ENCODE measurements around the gene NCR2. TPM values are rescaled to one million over a fixed set of nuclear protein-coding genes. Genes with fewer than 3 reads are reported as not detected.

Gene NCR2
- total RNA-seq, 2 donors from 2014 or later, result 1.0 TPM; not detected in 1

DNA sequence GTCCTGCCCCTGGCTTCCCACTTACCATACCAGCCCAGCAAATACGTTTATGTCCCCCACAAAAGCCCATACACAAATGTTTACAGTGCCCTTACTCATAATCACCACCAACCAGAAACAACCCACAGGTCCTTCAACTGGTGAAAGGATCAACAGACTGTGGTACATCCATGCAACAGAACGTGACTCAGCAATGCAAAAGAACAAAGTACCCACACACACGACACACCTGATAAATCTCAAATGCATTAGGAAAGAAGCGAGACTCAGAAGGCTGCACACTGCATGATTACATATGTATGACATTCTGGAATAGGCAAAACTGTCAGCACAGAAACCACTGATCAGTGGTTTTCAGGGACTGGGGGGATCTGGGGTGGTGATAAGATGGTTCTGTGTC lies 20.5 kb downstream of the NCR2 start:
- Mint-ChIP-seq H3K36me3 (peaks cover 18% of the 10 kb centered on the region), H3K27ac (no peak overlapping the region), H3K27me3 (peaks cover 0 to 3% of the 10 kb centered on the region in 2 donors), H3K9me3 (peaks cover 13% of the 10 kb centered on the region), H3K4me1 (ENCODE audit: low read depth in 2 of 2) (peaks cover 0 to 3% of the 10 kb centered on the region in 2 donors), H3K4me3 (no peak overlapping the region)
- no peak for ATAC-seq
- no peak for DNase-seq (ENCODE audit: low spot score)

DNA sequence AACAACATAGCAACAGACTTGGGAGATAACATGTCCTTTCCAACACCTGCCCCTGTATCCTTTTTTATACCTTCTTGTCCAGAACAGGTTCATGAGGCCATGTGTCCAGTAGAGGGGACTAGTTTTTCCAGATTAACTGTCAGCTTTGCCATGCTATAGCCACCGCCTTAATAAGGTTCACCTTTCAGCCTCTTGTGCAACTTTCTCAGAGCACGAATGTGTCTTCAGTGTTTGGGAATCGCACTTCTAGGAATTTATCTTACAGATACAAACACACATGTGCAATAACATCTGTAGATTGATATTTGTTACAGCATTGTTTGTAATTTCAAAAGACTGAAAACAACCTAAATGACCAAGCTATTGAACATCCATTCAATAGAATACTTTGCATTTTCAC lies 21.4 kb downstream of the NCR2 start:
- no peak for ATAC-seq

DNA sequence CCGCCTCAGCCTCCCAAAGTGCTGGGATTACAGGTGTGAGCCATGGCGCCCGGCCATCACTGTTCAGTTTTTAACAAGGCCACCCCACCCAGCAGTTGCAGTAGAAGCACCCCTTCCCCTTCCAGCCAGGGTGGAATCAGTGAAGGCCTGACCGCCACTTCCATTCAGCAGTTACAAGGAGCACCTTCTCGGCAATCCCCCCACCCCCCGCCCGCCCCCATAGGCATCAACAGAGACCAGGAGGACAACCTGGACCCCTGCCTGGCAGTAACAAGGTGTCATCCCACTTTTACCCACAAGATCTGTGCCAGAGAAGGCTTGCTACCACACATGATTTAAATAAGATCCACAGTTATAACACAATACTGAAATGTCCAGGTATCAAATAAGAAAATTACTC lies 23.1 kb downstream of the NCR2 start:
- Mint-ChIP-seq H3K27ac (no peak overlapping the region), H3K27me3 (peaks cover 3 to 8% of the 10 kb centered on the region in 2 donors), H3K4me1 (ENCODE audit: low read depth in 2 of 2) (peaks cover 0 to 3% of the 10 kb centered on the region in 2 donors), H3K4me3 (no peak overlapping the region), H3K9me3 (peaks cover 15% of the 10 kb centered on the region), H3K36me3 (peaks cover 31% of the 10 kb centered on the region)
- no peak for ATAC-seq
- DNase-seq (ENCODE audit: low spot score), result no peak

More for the DNA sequence above, 21.4 kb downstream of the NCR2 start:
- H3K9me3 Mint-ChIP-seq, result peaks cover 15% of the 10 kb centered on the region
- H3K36me3 Mint-ChIP-seq, result peaks cover 27% of the 10 kb centered on the region
- H3K27ac Mint-ChIP-seq, result no peak overlapping the region
- H3K4me1 Mint-ChIP-seq (ENCODE audit: low read depth in 2 of 2), result peaks cover 0 to 3% of the 10 kb centered on the region in 2 donors
- peaks cover 3% of the 10 kb centered on the region in 2 donors for H3K27me3 Mint-ChIP-seq
- no peak for DNase-seq (ENCODE audit: low spot score)
- no peak overlapping the region for H3K4me3 Mint-ChIP-seq

DNA sequence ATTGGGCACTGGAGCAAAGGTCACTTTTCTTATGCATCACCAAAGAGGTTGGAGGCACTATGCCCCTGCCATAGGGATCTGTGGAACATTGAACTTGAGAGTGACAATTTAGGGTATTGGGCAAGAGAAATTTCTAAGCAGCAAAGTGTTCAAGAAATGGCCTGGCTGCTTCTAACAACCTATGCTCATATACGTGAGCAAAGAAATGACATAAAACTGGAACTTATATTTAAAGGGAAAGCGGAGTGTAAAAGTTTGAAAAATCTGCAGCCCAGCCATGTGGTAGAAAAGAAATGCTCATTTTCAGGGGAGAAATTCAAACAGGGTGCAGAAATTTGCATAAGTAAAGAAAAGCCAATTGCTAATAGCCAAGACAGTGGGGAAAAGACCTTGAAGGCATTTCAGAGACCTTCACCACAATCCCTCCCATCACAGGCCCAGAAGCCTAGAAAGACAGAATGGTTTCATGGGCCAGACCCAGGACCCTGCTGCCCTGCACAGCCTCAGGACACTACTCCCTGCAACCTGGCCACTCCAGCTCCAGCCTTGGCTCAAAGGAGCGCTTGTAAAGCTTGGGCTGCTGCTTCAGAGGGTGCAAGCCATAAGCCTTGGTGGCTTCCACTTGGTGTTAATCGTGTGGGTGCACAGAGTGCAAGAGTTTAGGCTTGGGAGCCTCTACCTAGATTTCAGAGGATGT lies 24.4 kb downstream of the NCR2 start:
- ATAC-seq (no peak), DNase-seq (ENCODE audit: low spot score) (no peak)
- Mint-ChIP-seq H3K9me3 (peaks cover 15% of the 10 kb centered on the region), H3K27ac (no peak overlapping the region), H3K4me1 (ENCODE audit: low read depth in 2 of 2) (peaks cover 0 to 3% of the 10 kb centered on the region in 2 donors), H3K36me3 (peaks cover 31% of the 10 kb centered on the region), H3K4me3 (no peak overlapping the region), H3K27me3 (peaks cover 6 to 15% of the 10 kb centered on the region in 2 donors)

DNA sequence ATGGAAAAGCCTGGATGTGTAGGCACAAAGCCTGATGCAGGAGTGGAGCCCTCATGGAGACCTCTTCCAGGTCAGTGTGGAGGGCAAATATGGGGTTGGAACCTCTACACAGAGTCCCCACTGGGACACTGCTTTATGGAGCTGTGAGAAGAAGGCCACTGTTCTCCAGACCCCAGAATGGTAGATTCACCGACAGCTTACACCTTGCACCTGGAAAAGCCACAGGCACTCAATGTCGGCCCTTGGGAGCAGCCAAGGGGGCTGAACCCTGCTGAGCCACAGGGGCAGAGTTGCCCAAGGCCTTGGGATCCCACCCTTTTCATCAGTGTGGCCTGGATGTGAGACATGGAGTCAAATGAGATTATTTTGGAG lies 24.9 kb downstream of the NCR2 start:
- DNase-seq (ENCODE audit: low spot score) (no peak), ATAC-seq (no peak)
- H3K27me3 Mint-ChIP-seq, result peaks cover 6 to 17% of the 10 kb centered on the region in 2 donors
- H3K27ac Mint-ChIP-seq, result no peak overlapping the region
- H3K9me3 Mint-ChIP-seq, result peaks cover 15% of the 10 kb centered on the region
- no peak overlapping the region for H3K4me3 Mint-ChIP-seq
- peaks cover 31% of the 10 kb centered on the region for H3K36me3 Mint-ChIP-seq
- H3K4me1 Mint-ChIP-seq (ENCODE audit: low read depth in 2 of 2), result peaks cover 0 to 3% of the 10 kb centered on the region in 2 donors

DNA sequence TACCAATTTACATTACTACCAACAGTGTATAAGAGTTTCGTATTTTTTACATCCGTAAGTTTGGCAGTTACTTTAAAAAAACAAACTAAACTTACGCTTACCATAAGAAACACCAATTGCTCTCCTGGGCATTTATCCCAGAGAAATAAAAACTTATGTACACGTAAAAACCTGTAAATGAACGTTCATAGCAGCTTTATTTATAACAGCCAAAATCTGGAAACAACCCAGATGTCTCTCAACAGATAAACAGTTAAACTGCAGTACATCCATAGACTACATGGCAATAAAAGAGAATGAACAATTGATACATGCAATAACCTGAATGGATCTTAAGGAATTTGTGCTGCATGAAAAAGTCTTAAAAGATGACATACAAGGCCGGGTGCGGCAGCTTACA lies 30.7 kb downstream of the NCR2 start:
- DNase-seq (ENCODE audit: low spot score), result no peak
- Mint-ChIP-seq H3K27ac (peak overlapping the region in 1 of 2 donors; percentile 30), H3K27me3 (peaks cover 24 to 41% of the 10 kb centered on the region in 2 donors), H3K4me3 (no peak overlapping the region), H3K36me3 (peaks cover 11% of the 10 kb centered on the region), H3K9me3 (peaks cover 2% of the 10 kb centered on the region), H3K4me1 (ENCODE audit: low read depth in 2 of 2) (peaks cover 6 to 10% of the 10 kb centered on the region in 2 donors)
- ATAC-seq, result no peak

DNA sequence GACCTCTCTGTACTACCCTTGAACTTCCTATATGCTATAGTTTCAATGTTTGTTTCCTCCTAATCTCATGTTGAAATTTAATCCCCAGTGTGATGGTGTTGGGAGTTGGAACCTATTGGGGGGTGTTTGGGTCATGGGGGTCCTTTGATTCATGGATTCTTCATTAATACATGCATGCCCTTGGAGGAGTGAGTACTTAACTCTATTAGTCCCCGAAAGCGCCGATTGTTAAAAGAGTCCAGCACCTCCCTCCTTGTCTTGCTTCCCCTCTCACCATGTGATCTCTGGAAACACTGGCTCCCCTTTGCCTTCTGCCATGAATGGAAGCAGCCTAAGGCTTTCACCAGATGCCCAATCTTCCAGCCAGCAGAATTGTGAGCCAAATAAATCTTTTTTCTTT lies 31.7 kb downstream of the NCR2 start:
- Mint-ChIP-seq H3K36me3 (peaks cover 2% of the 10 kb centered on the region), H3K4me1 (ENCODE audit: low read depth in 2 of 2) (peaks cover 14 to 18% of the 10 kb centered on the region in 2 donors), H3K4me3 (no peak overlapping the region), H3K27me3 (peaks cover 32 to 43% of the 10 kb centered on the region in 2 donors), H3K27ac (no peak overlapping the region), H3K9me3 (no peaks in the 10 kb centered on the region)
- no peak for DNase-seq (ENCODE audit: low spot score)
- ATAC-seq, result no peak

DNA sequence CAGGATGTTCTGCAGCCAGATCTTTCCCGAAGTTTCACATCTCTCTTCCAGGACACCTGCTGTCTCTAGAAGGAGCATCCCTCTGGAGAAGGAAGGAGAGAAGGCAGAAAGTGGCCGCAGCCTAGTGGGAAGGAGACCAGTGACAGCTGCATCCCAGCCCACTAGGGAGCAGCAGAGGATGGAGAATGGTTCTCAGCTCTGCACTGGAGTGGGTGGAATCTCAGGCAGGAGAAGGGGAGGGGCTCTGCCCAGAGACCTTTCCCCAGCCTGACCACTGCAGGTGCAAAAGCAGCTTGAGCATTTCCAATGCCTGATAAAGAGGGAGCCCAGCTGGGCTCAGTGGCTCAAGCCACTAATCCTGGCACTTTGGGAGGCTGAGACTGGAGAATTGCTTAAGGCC lies 32.3 kb downstream of the NCR2 start:
- no peak overlapping the region for H3K4me3 Mint-ChIP-seq
- no peak for DNase-seq (ENCODE audit: low spot score)
- H3K4me1 Mint-ChIP-seq (ENCODE audit: low read depth in 2 of 2), result peaks cover 20 to 24% of the 10 kb centered on the region in 2 donors
- peaks cover 38 to 48% of the 10 kb centered on the region in 2 donors for H3K27me3 Mint-ChIP-seq
- H3K27ac Mint-ChIP-seq, result no peak overlapping the region
- ATAC-seq, result no peak
- H3K9me3 Mint-ChIP-seq, result no peaks in the 10 kb centered on the region
- no peaks in the 10 kb centered on the region for H3K36me3 Mint-ChIP-seq

DNA sequence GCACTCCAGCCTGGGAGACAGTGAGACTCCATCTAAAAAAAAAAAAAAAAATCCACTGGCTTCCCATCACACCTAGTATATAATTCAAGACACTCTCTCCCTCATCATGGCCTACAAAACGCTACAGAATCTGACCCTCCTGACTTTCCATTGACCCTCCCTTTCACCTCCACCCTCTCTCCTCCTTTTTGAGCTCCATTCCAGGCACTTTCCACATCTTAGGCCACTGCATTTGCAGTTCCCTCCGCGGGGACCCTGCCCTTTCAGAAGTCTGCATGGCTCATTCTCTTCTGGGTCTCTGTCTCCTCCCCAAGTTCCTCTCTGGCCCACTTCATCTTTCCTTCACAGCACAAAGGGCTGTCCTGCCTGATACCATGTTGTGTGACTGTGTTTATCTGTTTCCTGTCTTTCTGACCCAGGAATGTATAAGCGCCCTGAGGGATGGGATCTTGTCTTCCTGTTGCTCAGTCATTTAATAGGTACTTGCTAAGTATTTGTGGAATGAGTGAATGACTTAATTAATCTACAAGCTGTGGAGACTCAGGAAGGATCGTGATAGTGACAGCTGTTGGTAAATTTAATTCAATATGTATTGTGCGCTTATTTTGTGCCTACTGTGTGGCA lies 35.2 kb downstream of the NCR2 start:
- Mint-ChIP-seq H3K27me3 (peaks cover 50 to 52% of the 10 kb centered on the region in 2 donors), H3K9me3 (no peaks in the 10 kb centered on the region), H3K4me3 (no peak overlapping the region), H3K27ac (no peak overlapping the region), H3K36me3 (no peaks in the 10 kb centered on the region), H3K4me1 (ENCODE audit: low read depth in 2 of 2) (peaks cover 31 to 36% of the 10 kb centered on the region in 2 donors)
- DNase-seq (ENCODE audit: low spot score), result no peak
- no peak for ATAC-seq

DNA sequence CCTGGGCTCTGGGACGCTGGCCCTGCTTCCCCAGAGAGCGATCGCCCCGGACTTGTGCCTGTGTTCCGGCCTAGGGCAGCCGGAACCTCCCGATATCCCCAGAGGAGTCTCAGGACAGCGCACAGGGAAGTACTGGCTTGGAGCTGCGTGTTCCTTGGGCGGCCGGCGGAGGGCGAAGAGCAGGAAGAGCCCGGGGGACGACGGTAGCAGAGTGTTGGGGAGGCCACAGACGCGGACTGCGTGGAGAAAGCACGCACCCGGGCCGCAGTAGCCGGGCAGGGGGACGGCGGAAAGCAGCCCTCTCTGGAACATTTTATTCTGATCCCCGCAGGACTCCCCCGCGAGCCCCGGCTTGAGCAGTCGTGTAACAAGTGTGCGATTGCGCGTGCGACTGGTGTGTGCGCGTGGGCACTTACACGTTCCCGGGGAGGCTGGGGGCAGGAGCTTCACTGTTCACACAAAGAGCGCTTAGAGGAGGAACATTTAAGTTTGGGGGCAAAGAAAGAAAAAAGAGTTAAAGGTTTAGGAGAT lies 36.1 kb downstream of the NCR2 start:
- peaks cover 31 to 36% of the 10 kb centered on the region in 2 donors for H3K4me1 Mint-ChIP-seq (ENCODE audit: low read depth in 2 of 2)

DNA sequence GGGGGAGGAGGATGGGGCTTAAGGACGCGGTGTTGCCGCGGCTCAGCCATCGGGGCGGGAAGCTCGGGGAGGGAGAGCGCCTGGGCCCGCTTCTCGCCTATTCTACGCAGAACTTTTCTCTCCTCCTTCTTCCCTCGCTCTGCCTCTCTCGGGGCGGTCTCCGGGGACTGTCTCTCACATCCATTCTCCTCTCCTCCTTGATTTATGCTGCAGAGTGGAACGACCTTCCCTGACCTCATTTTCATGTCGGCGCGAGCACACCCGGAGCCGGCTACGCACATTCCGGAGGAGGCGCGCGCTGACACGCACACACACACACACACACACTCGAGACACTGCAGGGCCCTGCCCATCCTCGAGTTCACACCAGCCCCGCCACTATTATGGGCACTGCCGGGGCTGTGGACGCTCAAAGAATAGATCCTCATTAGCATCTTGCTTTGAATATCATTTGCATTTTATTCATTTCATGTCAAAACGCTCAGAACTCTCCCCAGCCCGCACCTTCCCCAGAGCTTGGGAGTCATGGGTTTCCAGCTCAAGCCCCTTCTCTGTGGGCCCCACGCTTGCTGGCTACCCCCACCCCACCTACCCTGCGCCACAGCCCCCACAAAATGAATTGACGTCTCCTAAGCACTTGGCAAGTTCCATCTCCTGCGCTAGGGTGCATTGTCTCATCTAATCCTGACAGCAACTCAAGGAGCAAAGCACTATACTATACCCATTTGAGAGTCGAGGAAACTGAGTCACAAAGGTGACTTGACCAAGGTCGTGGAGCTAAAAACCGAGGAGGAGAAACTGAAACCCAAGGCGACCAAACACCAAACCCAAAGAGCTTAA lies 36.8 kb downstream of the NCR2 start:
- Mint-ChIP-seq H3K27ac (peak overlapping the region in 1 of 2 donors; percentile 13), H3K4me1 (ENCODE audit: low read depth in 2 of 2) (peaks cover 31 to 36% of the 10 kb centered on the region in 2 donors), H3K36me3 (no peaks in the 10 kb centered on the region), H3K9me3 (no peaks in the 10 kb centered on the region), H3K27me3 (peaks cover 48 to 59% of the 10 kb centered on the region in 2 donors), H3K4me3 (peak overlapping the region; percentile 79)
- ATAC-seq, result peak; percentile 11 to 60
- no peak for DNase-seq (ENCODE audit: low spot score)

More for the DNA sequence above, 36.1 kb downstream of the NCR2 start:
- Mint-ChIP-seq H3K9me3 (no peaks in the 10 kb centered on the region), H3K27ac (peak overlapping the region in 1 of 2 donors; percentile 13), H3K4me3 (peak overlapping the region; percentile 79), H3K27me3 (peaks cover 46 to 52% of the 10 kb centered on the region in 2 donors), H3K36me3 (no peaks in the 10 kb centered on the region)
- DNase-seq (ENCODE audit: low spot score) (no peak), ATAC-seq (peak; percentile 31 to 60)

DNA sequence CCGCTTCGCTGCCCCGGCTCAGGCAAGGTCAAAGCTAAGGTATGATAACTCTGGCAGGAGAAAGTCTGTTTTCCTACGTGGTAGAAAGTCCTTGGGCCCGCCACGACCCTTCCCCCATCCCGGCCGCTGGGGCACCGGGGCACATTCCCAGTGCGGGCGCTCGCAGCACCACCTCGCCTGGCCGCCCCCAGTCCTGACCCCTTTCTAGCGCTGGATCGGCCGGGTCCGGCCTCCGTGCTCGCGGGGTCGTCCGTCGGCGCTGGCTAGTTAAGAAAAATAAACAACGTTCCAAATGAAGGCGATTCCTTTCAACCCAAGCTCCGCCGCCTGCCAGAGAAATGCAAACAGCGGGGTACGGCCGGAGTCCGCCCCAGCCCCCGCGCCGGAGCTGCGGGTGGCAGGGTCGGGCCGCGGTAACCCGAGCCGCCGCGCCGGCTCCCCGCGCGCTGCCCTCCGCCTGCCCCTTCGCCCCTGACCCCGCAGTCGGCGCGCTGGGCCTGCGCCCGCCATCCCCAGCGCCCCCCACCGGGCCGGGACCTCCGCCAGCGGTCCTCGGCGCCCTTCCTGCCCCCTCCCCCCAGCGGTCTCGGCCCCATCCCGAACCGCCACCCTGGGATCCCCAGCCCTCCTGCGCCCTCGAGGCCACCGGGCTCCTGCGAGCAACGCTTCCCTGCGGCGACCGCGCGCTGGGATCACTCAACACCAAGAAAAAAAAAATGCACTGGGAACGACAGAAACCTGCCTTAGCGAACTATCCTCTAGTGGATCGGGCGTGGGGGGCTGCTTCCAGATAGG lies 37.6 kb downstream of the NCR2 start:
- ATAC-seq, result no peak
- no peak for DNase-seq (ENCODE audit: low spot score)
- H3K27me3 Mint-ChIP-seq, result peaks cover 52 to 67% of the 10 kb centered on the region in 2 donors
- H3K4me1 Mint-ChIP-seq (ENCODE audit: low read depth in 2 of 2), result peaks cover 31 to 36% of the 10 kb centered on the region in 2 donors
- no peaks in the 10 kb centered on the region for H3K9me3 Mint-ChIP-seq
- no peaks in the 10 kb centered on the region for H3K36me3 Mint-ChIP-seq
- H3K4me3 Mint-ChIP-seq, result peak overlapping the region; percentile 79
- no peak overlapping the region for H3K27ac Mint-ChIP-seq

DNA sequence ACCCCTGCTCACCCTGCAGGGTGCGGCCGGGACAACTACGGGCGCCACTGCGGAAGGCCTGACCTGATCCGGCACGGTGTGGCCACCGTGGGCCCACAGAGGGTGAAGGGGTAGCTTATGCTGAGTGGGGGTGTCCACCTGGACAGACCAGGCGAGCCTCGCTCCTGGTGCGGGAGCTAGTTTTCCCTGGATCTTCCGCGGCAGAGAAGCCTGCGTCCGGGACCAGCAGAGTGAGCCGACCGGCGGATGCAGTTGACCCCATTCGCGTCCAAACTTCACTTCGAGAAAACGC lies 38.2 kb downstream of the NCR2 start:
- H3K4me1 Mint-ChIP-seq (ENCODE audit: low read depth in 2 of 2), result peaks cover 31 to 36% of the 10 kb centered on the region in 2 donors
- ATAC-seq, result no peak

More for the DNA sequence above, 38.2 kb downstream of the NCR2 start:
- Mint-ChIP-seq H3K36me3 (no peaks in the 10 kb centered on the region), H3K27me3 (peaks cover 55 to 73% of the 10 kb centered on the region in 2 donors), H3K9me3 (no peaks in the 10 kb centered on the region), H3K4me3 (peak overlapping the region; percentile 40), H3K27ac (no peak overlapping the region)
- DNase-seq (ENCODE audit: low spot score), result no peak

Measured in natural killer cell treated with Interleukin-12 subunit alpha and Interleukin-12 subunit beta and Interleukin-15 and Interleukin-18, amount 100 ng/mL, for 72 hours (primary cell).